CD4-positive, alpha-beta T cell treated with Interleukin-6 for 4 hours (primary cell): ENCODE results near the gene USP54.
"Not testable (repeated sequence)": the region's sequence is repeated elsewhere in the genome, so short reads cannot be mapped to it uniquely, and the experiment has no call there.

Experiments
- DNase-seq: peaks from one replicate; pipeline ENCODE4 v3.0.0-alpha.2; 2020; ENCODE audit warnings: mixed read lengths

USP54 gene, protein sequence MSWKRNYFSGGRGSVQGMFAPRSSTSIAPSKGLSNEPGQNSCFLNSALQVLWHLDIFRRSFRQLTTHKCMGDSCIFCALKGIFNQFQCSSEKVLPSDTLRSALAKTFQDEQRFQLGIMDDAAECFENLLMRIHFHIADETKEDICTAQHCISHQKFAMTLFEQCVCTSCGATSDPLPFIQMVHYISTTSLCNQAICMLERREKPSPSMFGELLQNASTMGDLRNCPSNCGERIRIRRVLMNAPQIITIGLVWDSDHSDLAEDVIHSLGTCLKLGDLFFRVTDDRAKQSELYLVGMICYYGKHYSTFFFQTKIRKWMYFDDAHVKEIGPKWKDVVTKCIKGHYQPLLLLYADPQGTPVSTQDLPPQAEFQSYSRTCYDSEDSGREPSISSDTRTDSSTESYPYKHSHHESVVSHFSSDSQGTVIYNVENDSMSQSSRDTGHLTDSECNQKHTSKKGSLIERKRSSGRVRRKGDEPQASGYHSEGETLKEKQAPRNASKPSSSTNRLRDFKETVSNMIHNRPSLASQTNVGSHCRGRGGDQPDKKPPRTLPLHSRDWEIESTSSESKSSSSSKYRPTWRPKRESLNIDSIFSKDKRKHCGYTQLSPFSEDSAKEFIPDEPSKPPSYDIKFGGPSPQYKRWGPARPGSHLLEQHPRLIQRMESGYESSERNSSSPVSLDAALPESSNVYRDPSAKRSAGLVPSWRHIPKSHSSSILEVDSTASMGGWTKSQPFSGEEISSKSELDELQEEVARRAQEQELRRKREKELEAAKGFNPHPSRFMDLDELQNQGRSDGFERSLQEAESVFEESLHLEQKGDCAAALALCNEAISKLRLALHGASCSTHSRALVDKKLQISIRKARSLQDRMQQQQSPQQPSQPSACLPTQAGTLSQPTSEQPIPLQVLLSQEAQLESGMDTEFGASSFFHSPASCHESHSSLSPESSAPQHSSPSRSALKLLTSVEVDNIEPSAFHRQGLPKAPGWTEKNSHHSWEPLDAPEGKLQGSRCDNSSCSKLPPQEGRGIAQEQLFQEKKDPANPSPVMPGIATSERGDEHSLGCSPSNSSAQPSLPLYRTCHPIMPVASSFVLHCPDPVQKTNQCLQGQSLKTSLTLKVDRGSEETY (N-terminal part only)

DNA sequence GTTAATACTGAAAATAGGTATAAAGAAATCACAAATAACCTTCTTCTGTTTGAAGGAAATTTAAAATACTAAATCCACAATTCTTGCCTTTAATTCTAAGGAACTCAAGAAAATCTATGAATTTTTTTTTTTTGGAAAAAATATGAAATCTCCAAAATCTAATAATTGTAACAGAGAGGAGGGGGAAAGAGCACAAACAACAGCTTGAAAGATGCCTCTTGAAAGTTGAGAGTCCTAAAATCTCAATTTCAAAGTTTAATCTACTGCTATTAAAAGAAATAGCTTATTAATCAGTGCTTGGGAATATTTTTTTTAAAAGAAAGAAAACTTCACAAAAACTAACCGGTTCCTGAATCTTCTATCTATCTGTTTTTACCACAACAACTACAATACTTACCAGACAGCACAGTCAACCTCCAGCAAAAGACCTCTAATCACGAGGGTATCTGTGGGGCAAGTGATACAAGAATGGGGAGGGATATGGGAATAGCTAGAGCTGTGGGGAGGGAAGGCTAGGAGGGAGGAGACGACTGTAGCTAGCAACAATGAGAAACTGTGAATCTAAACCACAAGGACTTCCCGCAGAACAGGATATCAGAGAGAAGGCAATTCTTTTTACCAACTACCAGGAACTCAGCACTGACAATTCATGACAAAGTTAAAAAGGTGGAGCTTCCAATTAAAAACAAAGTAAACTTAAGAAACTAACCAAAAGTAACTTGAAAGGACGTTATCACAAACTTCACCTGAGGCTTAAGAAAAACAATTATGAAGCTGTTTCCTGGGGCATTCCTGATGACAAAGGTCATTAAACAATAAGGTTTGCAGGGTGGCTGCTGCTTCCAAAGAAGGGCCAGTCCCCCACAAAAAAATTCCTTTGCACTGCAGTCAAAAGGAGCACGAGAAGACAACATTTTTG lies at the start of gene USP54:
TSS of gene USP54 (minus strand) at position 462 of the 919 bp plus-strand sequence. CDS start 15,684 bp downstream, outside the sequence.
- DNase-seq: peak; percentile 5

DNA sequence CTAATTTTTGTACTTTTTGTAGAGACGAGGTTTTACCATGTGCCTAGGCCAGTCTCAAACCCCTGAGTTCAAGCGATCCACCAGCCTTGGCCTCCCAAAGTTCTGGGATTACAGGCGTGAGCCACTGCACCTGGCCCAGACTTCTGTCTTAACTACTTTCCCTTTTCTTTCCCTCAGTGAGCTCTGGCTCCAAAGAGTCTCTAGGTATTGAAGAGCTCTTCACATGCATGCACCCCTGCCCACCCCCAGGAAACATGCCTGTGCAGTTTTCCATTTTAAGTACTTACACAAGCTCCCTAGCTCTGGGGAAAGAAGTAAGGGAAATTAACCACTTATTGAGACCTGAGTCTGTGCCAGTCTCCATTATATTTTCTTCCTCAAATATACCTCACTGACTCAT lies 48.1 kb upstream of the USP54 start:
- no peak for DNase-seq

DNA sequence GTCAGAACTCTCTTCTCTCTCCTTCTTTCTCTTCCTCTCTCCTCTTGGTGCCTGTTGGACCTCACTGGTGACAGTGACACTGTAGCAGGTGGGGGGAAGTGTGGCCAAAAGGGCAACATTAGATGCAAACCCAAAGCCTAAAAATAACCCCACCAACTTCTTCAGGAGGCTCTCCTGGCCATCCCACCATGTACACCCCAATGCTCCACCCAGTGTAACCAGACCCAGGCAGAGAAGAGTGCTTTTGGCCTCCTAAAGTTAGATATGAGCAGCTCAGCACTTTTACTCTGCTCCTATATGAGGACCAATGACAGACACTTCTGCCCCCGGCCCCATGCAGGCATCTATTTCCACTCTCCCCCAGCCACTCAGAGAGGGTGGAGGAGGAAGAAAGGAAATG lies 44.6 kb upstream of the USP54 start:
- no peak for DNase-seq

DNA sequence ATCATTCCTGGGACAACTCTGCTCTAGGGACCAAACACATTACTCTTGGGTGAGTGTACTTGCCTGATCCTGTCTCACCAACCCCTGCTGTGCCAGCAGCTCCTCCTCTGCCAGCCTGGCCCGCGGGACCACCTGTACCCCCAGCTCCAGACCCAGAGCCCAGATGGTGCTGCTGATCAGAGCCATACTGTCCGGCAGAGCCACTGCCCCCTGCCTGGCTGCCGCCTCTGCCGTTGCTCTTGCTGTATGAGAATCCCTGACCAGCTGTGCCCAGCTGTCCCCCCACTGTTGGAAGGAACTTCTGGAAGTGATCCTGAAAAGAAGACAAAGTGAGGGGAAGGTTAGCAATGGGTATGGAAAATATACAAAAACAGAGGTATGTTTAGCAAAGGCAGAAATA lies 43.3 kb upstream of the USP54 start:
- DNase-seq: no peak

DNA sequence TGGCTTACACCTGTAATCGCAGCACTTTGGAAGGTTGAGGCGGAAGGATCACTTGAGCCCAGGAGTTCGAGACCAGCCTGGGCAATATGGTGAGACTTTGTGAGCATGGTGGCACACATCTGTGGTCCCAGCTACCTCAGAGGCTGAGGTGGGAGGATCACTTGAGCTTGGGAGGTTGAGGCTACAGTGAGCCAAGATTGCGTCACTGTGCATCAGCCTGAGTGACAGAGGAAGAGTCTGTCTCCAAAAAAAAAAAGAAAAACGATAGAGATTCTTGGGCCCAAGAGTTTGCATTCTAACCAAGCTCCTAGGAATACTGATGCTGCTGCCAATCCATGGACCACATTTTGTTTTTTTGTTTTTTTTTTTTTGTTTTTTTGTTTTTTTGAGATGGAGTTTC lies 38.0 kb upstream of the USP54 start:
- DNase-seq: no peak

DNA sequence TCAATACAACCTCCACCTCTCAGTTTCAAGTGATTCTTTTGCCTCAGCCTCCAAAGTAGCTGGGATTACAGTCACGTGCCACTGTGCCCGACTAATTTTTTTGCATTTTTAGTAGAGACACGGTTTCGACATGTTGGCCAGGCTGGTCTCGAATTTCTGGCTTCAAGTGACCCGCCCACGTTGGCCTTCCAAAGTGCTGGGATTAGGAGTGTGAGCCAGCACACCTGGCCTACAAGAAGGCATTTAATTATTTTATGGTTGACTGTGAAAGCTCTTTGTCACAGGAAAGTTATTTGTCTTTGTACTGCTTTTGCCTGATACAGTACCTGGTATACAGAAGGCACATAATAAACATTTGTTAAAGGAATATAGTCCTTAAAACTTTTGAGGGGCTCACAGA lies 37.3 kb upstream of the USP54 start:
- DNase-seq: no peak

DNA sequence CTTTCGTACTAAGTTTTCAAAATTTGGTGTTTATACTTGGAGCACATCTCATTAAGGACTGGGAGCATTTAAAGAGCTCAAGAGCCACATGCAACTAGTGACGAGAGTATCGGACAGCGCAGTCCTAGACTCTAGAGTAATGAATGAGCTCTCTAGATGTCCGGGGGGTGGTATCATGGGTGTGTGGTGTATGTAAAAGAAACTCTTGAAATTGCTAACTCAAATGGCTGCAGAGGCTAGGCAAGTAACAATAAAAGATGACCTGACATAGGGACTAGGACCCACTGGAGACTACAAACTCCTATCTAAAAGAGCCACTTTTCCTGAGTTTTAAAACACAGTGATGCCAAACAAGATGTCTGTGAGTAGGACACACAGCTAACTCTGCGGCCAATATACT lies 36.2 kb upstream of the USP54 start:
- DNase-seq: no peak

DNA sequence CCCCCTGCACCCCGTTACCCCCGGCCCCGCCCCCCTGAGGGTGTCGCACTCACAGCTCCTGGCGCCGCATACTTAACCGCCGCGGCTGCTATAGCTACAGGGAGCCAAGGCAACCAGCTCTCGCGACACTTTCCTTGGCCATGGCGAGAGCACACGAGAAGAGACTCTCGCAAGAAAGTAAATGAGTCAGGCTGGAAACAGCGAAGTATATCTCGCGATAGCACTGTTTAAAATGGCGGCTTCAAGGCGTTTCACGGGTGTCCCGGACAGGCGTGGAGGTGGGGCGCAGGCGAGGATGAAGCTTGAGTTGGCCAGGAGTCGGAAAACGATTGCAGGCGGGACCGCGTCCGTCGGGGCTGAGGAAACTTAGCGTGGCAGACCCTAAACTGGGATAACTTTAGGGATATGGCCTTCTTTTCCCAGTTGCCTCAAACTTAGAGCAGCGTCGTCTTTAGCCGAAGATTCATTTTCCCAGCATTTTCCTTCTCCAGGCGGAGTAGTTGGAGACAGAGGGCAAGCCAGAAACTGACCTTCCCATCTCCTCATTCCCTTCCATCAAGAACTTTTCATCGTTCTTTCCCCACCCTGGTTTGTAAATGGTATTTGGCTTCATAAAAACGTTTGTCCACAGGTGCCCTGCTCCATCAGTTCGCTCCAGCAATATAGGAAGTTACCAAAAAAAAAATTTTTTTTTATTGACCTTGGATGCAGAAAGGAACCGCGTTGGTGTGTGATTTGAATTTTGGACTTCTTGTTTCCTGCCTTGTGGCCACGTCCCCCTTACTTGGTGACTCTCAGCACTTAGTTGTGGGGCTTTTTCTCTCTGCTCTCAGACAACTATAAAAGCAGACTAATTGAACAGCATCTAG lies 35.0 kb upstream of the USP54 start:
- DNase-seq: peak; percentile 93

DNA sequence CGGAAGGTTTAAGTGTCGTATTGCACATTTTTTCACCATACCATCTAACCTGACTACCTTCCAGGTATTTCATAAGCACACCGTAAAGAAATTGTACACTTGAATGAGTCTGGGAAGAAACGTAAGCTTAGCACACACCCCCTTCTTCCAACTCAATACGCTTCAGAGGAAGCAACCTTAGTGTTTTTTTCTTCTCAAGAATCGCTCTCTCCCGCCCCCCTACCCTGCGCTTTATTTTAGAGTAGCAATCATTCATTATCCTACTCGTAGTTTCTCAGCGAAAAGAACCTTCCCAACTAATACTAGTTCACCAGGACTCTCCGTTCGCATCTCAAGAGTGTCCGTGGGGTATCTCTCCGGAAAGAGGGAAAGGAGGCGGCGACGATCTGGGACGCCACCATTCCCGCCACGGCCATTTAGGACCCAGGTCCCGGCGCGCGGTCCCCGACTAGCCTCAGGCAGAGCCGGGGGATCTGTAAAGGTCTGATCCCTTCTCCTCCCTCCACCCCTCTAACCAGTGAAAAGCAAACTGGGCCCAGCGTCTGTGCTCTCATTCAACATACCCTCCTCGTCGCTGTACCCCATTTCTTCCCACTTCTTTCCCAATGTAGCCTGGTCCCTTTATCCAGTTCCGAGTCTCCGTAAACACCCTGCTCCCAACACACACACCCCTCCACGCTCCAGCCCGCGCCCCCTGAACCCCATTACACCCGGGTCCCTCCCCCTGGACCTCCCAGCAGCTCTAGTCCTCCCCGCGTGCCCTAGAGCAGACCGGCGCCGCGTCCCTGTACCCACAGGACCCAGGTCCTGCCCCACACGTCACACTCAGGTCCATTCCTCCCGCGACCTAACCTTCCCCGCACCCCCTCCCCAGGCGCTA lies 34.1 kb upstream of the USP54 start:
- DNase-seq: peak; percentile 23

DNA sequence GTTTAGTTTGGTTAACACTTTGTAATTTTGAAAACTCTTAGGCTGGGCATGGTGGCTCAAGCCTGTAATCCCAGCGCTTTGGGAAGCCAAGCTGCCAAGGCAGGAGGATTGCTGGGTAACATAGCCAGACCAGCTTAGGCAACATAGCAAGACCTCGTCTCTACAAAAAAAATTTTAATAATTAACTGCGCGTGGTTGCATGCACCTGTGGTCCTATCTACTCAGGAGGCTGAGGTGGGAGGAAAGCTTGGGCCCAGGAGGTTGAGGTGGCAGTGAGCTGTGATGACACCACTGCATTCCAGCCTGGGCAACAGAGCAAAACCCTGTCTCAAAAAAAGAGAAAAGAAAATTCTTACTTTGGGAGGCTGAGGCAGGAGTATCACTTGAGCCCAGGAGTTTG lies 31.9 kb upstream of the USP54 start:
- no peak for DNase-seq

DNA sequence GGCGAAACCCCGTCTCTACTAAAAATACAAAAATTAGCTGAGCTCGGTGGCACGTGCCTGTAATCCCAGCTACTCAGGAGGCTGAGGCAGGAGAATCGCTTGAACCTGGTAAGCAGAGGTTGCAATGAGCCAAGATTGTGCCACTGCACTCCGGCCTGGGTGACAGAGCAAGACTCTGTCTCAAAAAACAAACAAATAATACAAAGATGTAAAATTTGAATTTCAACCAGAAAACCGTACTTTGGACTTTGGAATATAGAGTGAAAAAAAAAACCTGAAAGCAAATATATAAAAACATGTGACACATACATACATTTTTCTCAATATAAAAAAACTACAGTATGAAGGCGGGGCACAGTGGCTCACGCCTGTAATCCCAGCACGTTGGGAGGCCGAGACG lies 29.8 kb upstream of the USP54 start:
- DNase-seq: not testable (repeated sequence)

DNA sequence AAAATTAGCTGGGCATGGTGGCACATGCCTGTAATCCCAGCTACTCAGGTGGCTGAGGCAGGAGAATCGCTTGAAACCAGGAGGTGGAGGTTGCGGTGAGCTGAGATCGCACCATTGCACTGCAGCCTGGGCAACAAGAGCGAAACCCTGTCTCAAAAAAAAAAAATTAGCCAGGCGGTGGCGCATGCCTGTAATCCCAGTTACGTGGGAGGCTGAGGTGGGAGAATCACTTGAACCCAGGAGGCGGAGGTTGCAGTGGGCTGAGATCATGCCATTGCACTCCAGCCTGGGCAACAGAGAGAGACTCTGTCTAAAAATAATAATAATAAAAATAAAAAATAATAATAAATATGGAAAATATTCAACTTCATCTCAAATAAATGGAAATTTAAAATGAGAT lies 26.0 kb upstream of the USP54 start:
- DNase-seq: not testable (repeated sequence)

DNA sequence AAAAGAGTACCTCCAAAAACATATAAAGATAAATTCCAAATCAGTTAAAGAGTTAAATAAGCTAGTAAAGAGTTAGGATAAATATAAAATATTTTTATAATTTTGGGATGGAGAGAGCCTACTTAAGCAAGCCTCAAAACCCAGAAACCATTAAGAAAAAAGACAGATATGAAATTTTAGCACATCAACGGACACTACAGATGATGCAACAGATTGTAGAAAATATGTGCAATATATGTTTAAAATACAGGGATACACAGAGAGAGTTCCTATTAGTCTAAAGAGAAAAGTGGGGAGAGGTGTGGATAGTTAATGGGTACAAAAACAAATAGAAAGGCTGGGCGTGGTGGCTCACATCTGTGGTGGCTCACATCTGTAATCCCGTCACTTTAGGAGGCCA lies 23.6 kb upstream of the USP54 start:
- no peak for DNase-seq

DNA sequence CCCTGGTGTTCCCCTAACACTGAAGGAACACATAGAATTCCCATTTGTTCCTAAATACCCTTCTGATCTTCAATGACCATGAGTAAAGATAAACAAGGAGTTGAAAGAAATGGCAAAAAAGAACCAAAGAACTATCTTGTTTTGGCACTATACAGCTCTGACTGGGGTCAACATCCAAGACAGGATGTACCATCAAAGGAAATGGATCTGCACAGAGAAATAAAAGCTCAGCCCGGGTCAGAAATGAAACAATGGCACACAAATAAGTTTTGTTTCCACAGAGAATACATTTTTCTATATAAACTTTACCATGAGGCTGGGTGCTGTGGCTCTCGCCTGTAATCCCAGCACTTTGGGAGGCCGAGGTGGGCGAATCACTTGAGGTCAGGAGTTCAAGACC lies 18.0 kb upstream of the USP54 start:
- no peak for DNase-seq

DNA sequence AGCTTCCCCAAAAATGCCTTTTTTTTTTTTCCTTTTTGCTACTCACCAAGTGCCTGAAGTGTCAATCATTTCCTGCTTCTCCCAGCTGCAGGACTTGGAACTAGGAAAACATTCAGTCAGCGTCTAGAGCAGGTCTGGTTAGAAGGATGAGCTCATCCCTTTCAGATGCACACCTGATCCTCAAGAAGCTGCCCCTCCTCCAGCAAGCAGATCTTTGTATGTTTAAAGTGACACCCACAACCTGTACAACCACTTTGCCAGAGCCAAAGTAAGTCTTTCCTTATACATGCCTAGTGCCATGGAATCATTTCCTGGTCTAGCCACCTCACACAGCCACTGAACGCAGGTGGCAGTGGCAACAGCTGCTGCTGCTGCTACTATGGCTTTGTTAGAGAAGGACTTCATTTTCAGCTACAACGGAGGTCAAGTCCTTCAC lies 10.4 kb upstream of the USP54 start:
- no peak for DNase-seq

DNA sequence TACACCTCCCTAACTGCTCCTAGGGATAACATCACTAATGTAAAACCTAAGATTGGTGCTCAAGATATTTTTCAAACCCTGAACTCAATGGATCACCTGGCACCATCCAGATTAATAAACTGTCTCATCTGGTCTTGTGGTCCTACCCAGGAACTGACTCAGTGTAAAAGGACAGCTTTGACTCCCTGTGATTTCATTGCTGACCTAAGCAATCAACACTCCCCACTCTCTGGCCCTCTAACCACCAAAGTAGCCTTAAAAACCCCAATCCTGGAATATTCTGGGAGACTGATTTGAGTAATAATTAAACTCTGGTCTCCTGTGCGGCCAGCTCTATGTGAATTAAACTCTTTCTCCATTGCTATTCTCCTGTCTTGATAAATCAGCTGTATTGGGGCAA lies 6.2 kb upstream of the USP54 start:
- DNase-seq: no peak

DNA sequence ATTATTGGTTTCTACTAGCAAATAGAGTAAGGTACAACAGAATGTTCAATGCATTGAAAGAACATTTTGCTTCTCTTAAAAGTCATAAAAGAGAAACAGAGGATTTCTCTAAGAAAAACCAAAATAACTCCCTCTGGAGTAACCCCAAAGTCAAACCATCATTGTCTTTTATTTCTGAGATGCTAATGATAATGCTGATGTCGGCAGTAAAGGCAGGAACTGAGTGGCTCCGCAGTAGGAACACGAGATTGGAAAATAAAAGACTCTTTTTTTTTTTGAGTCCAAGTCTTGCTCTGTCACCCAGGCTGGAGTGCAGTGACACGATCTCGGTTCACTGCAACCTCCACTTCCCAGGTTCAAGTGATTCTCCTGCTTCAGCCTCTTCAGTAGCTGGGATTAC lies 2.7 kb upstream of the USP54 start:
- DNase-seq: no peak

DNA sequence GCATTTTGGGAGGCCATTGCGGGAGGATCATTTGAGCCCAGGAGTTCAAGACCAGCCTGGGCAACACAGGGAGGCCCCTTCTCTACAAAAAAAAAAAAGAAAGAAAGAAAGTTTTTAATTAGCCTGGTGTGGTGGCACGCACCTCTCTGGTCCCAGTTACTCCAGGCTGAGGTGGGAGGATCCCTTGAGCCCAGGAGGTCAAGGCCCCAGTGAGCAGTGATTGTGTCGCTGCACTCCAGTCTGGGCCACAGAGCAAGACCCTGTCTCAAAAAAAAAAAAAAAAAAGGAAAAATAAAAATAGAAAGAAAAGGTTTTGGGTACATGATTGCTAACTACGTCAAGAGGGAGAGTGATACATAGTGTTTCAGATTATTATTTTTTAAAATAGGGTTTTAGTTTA lies 2.0 kb upstream of the USP54 start:
- DNase-seq: no peak

DNA sequence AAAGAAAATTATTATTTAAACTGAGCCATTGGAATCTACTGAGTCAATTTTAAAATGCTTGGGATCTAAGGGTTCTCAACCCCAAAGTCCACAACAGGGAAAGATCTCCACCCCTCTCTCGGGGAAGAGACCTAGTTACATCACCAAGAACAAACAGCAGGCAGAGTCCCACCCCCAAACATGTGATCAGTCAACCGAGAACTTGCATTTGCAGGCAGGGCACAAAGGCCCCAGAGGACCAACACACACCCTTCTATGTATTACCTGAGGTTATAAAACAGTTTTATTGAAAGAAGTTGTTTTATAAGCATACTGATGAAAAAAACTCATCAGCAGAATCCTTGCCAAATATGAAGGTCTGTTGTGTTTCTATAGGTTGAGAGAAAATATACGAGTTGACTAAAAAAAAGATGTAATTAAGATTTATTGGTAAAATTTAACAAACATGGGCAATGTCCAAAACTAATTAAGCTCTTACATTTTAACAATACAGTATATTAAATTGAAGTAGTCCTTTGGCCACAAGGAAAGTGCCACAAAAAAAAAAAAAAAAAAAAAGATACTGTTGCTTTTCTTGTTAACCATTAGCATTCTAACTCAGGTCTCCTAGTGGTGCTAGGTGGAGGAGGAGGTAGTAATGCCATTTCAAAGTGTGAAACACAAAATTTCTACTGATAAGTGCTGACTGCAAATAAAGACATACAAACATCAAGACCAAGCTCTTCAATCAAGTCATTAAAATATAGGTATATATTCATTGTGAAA lies 975 bp upstream of the USP54 start:
- peak; percentile 21 for DNase-seq
